Measurements from ENCODE around the gene CNOT4.

CNOT4 gene

GRCh38 chr7:135523146-135523545 is 13.2 kb upstream of the CNOT4 start:
- Histone ChIP-seq H3K79me2 (ENCODE audit: low read length) (no peaks in the 10 kb centered on the region), H3K27me3 (ENCODE audit: low read depth, low read length) (no peaks in the 10 kb centered on the region), H3K4me2 (ENCODE audit: low read length) (no peak overlapping the region), H3K36me3 (replicated peaks; ENCODE audit: low read depth, low read length) (no peaks in the 10 kb centered on the region), H3K9me3 (ENCODE audit: insufficient read depth, low read length) (no peaks in the 10 kb centered on the region), H3K4me1 (ENCODE audit: low read length) (no peaks in the 10 kb centered on the region), H3K27ac (ENCODE audit: low read length) (no peak overlapping the region), H4K20me1 (ENCODE audit: insufficient read depth, low read length) (no peaks in the 10 kb centered on the region), H3K9ac (ENCODE audit: low read length) (no peak overlapping the region), H3K4me3 (ENCODE audit: low read length) (no peak overlapping the region), H2AFZ (ENCODE audit: low read depth, low read length) (no peak overlapping the region)
- no peak for TF ChIP-seq CTCF (IDR thresholded peaks at IDR 0.05; ENCODE audit: low read depth, low read length)
- TF ChIP-seq EZH2phosphoT487 (IDR thresholded peaks at IDR 0.05; ENCODE audit: low read depth): no peak

GRCh38 chr7:135522509-135522908 is 12.6 kb upstream of the CNOT4 start:
- Histone ChIP-seq H2AFZ (ENCODE audit: low read depth, low read length) (no peak overlapping the region), H4K20me1 (ENCODE audit: insufficient read depth, low read length) (no peaks in the 10 kb centered on the region), H3K79me2 (ENCODE audit: low read length) (no peaks in the 10 kb centered on the region), H3K4me3 (ENCODE audit: low read length) (no peak overlapping the region), H3K9me3 (ENCODE audit: insufficient read depth, low read length) (no peaks in the 10 kb centered on the region), H3K4me1 (ENCODE audit: low read length) (no peaks in the 10 kb centered on the region), H3K27me3 (ENCODE audit: low read depth, low read length) (no peaks in the 10 kb centered on the region), H3K27ac (ENCODE audit: low read length) (no peak overlapping the region), H3K4me2 (ENCODE audit: low read length) (no peak overlapping the region), H3K9ac (ENCODE audit: low read length) (no peak overlapping the region), H3K36me3 (replicated peaks; ENCODE audit: low read depth, low read length) (no peaks in the 10 kb centered on the region)
- TF ChIP-seq EZH2phosphoT487 (IDR thresholded peaks at IDR 0.05; ENCODE audit: low read depth) (no peak), CTCF (IDR thresholded peaks at IDR 0.05; ENCODE audit: low read depth, low read length) (no peak)

GRCh38 chr7:135519871-135520270 is 10.0 kb upstream of the CNOT4 start:
- Histone ChIP-seq H2AFZ (ENCODE audit: low read depth, low read length) (no peak overlapping the region), H3K27me3 (ENCODE audit: low read depth, low read length) (no peaks in the 10 kb centered on the region), H3K4me2 (ENCODE audit: low read length) (no peak overlapping the region), H3K36me3 (replicated peaks; ENCODE audit: low read depth, low read length) (no peaks in the 10 kb centered on the region), H3K9me3 (ENCODE audit: insufficient read depth, low read length) (no peaks in the 10 kb centered on the region), H3K27ac (ENCODE audit: low read length) (no peak overlapping the region), H3K9ac (ENCODE audit: low read length) (no peak overlapping the region), H3K79me2 (ENCODE audit: low read length) (no peaks in the 10 kb centered on the region), H4K20me1 (ENCODE audit: insufficient read depth, low read length) (no peaks in the 10 kb centered on the region), H3K4me3 (ENCODE audit: low read length) (no peak overlapping the region), H3K4me1 (ENCODE audit: low read length) (no peaks in the 10 kb centered on the region)
- TF ChIP-seq CTCF (IDR thresholded peaks at IDR 0.05; ENCODE audit: low read depth, low read length): no peak
- TF ChIP-seq EZH2phosphoT487 (IDR thresholded peaks at IDR 0.05; ENCODE audit: low read depth): no peak

GRCh38 chr7:135519233-135519688 is 9.4 kb upstream of the CNOT4 start:
- no peaks in the 10 kb centered on the region for H3K27me3 ChIP-seq (ENCODE audit: low read depth, low read length)
- H3K9ac ChIP-seq (ENCODE audit: low read length): no peak overlapping the region
- no peaks in the 10 kb centered on the region for H3K36me3 ChIP-seq (replicated peaks; ENCODE audit: low read depth, low read length)
- no peak overlapping the region for H2AFZ ChIP-seq (ENCODE audit: low read depth, low read length)
- H4K20me1 ChIP-seq (ENCODE audit: insufficient read depth, low read length): no peaks in the 10 kb centered on the region
- no peak overlapping the region for H3K4me3 ChIP-seq (ENCODE audit: low read length)
- TF ChIP-seq EZH2phosphoT487 (IDR thresholded peaks at IDR 0.05; ENCODE audit: low read depth) (no peak), CTCF (IDR thresholded peaks at IDR 0.05; ENCODE audit: low read depth, low read length) (no peak)
- H3K4me2 ChIP-seq (ENCODE audit: low read length): no peak overlapping the region
- H3K79me2 ChIP-seq (ENCODE audit: low read length): no peaks in the 10 kb centered on the region
- H3K27ac ChIP-seq (ENCODE audit: low read length): no peak overlapping the region
- no peaks in the 10 kb centered on the region for H3K9me3 ChIP-seq (ENCODE audit: insufficient read depth, low read length)
- no peaks in the 10 kb centered on the region for H3K4me1 ChIP-seq (ENCODE audit: low read length)
